Mesothelial cell of epicardium (in vitro differentiated cells): Measurements from ENCODE around the gene TECPR2. TPM values are rescaled to one million over a fixed set of nuclear protein-coding genes. Genes with fewer than 3 reads are reported as not detected.

Source experiments
- DNase-seq, 2 experiments: peaks; one replicate each; pipeline ENCODE4 v3.0.0; 2021; ENCODE audit warnings: low spot score in 2 of 2; ENCODE audit not compliant: unreplicated experiment in 2 of 2
- H3K27ac Mint-ChIP-seq: 2 replicates; pipeline ENCODE4 v1.8.0; 2021; ENCODE audit warnings: mixed read lengths
- H3K27me3 Mint-ChIP-seq: 2 replicates; pipeline ENCODE4 v1.8.0; 2021; ENCODE audit warnings: low read depth, mixed read lengths
- H3K36me3 Mint-ChIP-seq: 2 replicates; pipeline ENCODE4 v1.8.0; 2021; ENCODE audit warnings: mixed read lengths
- H3K4me1 Mint-ChIP-seq: 2 replicates; pipeline ENCODE4 v1.8.0; 2021; ENCODE audit warnings: mixed read lengths
- H3K4me3 Mint-ChIP-seq: 2 replicates; pipeline ENCODE4 v1.8.0; 2021; ENCODE audit warnings: mild to moderate bottlenecking, moderate library complexity, mixed read lengths
- H3K9me3 Mint-ChIP-seq: 2 replicates; pipeline ENCODE4 v1.8.0; 2021; ENCODE audit warnings: mixed read lengths
- total RNA-seq: library from RNA; stranded (reverse); gene quantifications from 3 replicates; pipeline ENCODE4 v1.2.1, GENCODE V29; 2021
- TF ChIP-seq, protein P1 (sequence below): fragments of 200-600 bp; sonication (generic); IDR thresholded peaks from one replicate; pipeline ENCODE4 v1.5.0; 2021; ENCODE audit warnings: antibody characterized with exemption; ENCODE audit not compliant: unreplicated experiment

The TECPR2 gene
- total RNA-seq, 1 donor from 2014 or later: 30.0 TPM

DNA sequence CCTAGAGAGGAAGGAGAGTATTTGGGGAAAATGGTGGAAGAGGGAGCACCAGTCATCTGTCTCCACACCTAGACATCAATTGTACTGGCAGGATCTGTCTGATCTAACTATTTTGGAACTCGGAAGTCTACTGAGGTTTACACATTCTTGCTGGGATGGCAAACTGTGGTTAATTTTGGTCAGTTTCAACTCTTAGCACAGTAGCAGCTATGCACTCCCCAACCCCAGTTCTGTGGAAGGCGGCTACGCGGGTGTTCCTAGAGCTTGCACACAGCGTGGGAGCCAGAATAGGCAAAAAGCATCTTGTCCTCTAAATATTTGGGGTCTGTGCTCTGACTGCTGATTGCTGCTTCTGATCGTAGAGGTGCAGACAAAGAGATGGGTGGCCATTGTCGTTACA lies 33.8 kb downstream of the TECPR2 start:
- H3K36me3 Mint-ChIP-seq: peaks cover 36% of the 10 kb centered on the region
- DNase-seq: no peak
- TF ChIP-seq, protein P1, sequence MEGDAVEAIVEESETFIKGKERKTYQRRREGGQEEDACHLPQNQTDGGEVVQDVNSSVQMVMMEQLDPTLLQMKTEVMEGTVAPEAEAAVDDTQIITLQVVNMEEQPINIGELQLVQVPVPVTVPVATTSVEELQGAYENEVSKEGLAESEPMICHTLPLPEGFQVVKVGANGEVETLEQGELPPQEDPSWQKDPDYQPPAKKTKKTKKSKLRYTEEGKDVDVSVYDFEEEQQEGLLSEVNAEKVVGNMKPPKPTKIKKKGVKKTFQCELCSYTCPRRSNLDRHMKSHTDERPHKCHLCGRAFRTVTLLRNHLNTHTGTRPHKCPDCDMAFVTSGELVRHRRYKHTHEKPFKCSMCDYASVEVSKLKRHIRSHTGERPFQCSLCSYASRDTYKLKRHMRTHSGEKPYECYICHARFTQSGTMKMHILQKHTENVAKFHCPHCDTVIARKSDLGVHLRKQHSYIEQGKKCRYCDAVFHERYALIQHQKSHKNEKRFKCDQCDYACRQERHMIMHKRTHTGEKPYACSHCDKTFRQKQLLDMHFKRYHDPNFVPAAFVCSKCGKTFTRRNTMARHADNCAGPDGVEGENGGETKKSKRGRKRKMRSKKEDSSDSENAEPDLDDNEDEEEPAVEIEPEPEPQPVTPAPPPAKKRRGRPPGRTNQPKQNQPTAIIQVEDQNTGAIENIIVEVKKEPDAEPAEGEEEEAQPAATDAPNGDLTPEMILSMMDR: no peak
- H3K4me1 Mint-ChIP-seq: no peaks in the 10 kb centered on the region
- peaks cover 21% of the 10 kb centered on the region for H3K9me3 Mint-ChIP-seq
- H3K4me3 Mint-ChIP-seq: no peak overlapping the region
- no peak overlapping the region for H3K27ac Mint-ChIP-seq
- no peaks in the 10 kb centered on the region for H3K27me3 Mint-ChIP-seq

DNA sequence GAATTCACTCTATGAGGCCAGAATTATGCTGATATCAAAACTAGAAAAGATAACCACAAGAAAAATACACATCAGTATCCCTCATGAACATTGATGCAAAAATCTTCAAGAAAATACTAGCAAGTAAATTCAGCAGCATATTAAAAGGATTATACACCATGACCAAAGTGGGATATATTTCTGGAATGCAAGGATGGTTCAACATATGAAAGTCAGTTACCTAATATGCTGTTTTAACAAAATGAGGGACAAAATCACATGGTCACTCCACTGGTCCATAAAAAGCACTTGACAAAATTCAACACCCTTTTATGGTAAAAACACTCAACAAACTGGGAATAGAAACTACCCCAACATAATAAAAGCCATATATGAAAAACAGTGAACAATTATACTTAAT lies 40.3 kb downstream of the TECPR2 start:
- H3K4me3 Mint-ChIP-seq: no peak overlapping the region
- no peak for DNase-seq
- no peak overlapping the region for H3K27ac Mint-ChIP-seq
- H3K4me1 Mint-ChIP-seq: no peaks in the 10 kb centered on the region
- TF ChIP-seq, protein P1: no peak
- peaks cover 38% of the 10 kb centered on the region for H3K9me3 Mint-ChIP-seq
- H3K36me3 Mint-ChIP-seq: peaks cover 47% of the 10 kb centered on the region
- H3K27me3 Mint-ChIP-seq: no peaks in the 10 kb centered on the region

DNA sequence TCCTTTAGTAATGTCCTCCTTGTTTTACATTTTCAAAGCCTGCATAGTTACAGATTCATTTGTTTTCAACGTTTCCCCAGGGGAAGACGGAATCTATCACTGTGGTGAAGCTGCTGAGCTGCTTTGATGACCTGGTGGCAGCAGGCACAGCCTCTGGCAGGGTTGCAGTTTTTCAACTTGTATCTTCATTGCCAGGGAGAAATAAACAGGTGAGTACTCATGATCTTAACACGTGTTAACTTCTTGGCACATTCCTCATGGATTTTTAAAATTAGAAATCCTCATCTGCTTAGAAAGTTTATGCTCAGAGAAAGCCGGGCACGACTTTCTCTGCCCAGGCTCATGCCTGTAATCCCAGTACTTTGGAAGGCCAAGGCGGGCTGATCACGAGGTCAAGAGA lies 44.5 kb downstream of the TECPR2 start:
- H3K4me3 Mint-ChIP-seq: no peak overlapping the region
- H3K27ac Mint-ChIP-seq: no peak overlapping the region
- TF ChIP-seq, protein P1: no peak
- peaks cover 44% of the 10 kb centered on the region for H3K36me3 Mint-ChIP-seq
- DNase-seq: no peak
- H3K4me1 Mint-ChIP-seq: no peaks in the 10 kb centered on the region
- H3K27me3 Mint-ChIP-seq: no peaks in the 10 kb centered on the region
- peaks cover 21% of the 10 kb centered on the region for H3K9me3 Mint-ChIP-seq

DNA sequence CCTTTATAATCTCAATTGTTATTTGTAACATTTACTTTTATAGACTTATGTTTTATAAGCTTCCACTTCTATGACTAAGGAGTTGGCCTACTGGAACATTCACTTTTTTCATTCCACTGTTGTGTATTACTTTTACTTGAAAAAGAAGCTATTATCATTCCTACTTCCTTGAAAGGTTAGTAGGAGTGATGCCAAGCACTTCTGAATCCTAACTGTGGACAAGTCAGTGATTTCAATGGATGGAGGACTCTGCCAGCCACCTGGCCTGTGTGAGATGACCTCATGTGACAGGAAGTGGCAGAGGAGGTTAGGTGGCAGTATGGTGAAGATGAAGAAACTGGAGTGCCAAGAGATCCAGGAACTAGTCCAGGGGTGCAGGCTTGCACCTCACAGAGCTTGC lies 46.0 kb downstream of the TECPR2 start:
- Mint-ChIP-seq H3K27ac (no peak overlapping the region), H3K4me3 (no peak overlapping the region), H3K27me3 (no peaks in the 10 kb centered on the region), H3K4me1 (no peaks in the 10 kb centered on the region), H3K9me3 (peaks cover 7% of the 10 kb centered on the region), H3K36me3 (peaks cover 30% of the 10 kb centered on the region)
- DNase-seq: no peak
- TF ChIP-seq, protein P1: no peak

DNA sequence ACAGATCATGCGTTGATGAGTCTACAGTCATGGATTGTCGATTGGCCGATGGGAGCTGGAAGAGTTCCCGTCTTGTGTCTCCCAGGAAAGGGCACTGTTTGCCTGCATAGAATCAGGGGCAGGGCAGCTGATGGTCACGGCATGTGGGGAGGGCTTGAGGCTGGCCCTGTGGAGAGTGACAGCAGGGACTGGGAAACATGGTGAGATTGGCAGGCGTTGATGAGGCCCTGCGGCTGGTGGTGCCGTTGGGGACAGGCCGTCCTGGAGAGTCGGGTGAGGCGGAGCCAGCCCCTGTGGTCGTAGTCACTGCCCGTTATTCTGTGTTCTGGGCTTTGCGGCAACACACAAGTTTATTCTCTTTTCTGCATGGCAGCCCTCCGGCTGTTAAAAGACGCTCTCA lies 52.9 kb downstream of the TECPR2 start:
- Mint-ChIP-seq H3K36me3 (peaks cover 12% of the 10 kb centered on the region), H3K27ac (no peak overlapping the region), H3K4me3 (no peak overlapping the region), H3K27me3 (no peaks in the 10 kb centered on the region), H3K4me1 (no peaks in the 10 kb centered on the region), H3K9me3 (no peaks in the 10 kb centered on the region)
- TF ChIP-seq, protein P1: no peak
- DNase-seq: no peak

DNA sequence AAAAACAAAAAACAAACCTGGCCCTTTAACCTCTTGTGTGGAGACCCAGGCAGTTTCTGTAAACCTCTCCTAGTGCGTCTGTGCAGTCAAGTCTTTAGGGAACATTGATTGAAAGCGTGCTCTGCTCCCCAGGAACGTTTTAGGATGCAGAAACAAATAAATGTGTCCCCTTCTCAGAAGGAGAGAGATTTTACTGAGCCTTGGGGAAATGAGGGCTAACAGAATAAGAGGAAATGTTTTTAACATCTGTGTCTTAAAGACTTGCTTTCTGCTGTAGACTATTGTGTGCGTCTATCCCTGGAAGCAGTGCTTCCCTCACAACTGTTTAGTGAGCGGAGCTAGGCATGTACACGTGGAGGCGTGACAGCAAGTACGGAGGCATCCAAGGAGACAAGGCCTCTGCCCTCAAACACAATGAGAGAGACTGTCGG lies 54.3 kb downstream of the TECPR2 start:
- Mint-ChIP-seq H3K36me3 (peaks cover 8% of the 10 kb centered on the region), H3K27ac (no peak overlapping the region), H3K4me3 (no peak overlapping the region), H3K27me3 (no peaks in the 10 kb centered on the region), H3K4me1 (no peaks in the 10 kb centered on the region), H3K9me3 (no peaks in the 10 kb centered on the region)
- TF ChIP-seq, protein P1: no peak
- DNase-seq: no peak
